ENCODE measurements around the gene RCOR2.

DNA sequence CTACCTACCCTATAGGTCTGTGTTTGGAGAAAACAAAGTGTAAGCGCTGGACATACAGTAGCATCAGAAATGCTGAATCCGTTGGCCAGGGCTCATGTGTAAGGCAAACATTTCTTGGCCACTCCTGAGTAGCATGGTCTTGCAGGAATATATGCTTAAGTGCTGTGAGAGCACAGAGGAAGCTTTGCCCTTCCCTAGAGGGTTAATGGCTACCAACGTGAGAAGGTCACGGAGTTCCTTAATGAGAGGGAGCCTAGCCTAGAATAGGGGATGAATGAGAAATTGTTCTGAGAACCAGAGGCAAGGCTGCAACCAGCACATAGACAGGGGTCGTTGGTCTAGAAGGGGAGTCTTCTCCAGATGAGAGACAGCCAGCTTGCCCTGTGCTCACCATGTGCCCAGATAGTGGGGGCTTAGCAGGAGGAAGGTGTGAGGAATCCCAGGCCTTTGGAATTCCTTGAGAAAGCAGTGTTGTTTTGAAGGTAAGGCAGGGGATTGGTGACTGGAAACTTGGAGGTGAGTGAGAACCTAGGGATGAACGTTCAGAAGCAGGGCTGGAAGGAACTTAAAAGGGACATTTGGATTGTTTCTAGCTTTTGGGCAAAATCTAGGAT, 29.5 kb downstream of the RCOR2 start:
- TF ChIP-seq EZH2 (IDR thresholded peaks at IDR 0.05): no peak
- TF ChIP-seq, protein P1, sequence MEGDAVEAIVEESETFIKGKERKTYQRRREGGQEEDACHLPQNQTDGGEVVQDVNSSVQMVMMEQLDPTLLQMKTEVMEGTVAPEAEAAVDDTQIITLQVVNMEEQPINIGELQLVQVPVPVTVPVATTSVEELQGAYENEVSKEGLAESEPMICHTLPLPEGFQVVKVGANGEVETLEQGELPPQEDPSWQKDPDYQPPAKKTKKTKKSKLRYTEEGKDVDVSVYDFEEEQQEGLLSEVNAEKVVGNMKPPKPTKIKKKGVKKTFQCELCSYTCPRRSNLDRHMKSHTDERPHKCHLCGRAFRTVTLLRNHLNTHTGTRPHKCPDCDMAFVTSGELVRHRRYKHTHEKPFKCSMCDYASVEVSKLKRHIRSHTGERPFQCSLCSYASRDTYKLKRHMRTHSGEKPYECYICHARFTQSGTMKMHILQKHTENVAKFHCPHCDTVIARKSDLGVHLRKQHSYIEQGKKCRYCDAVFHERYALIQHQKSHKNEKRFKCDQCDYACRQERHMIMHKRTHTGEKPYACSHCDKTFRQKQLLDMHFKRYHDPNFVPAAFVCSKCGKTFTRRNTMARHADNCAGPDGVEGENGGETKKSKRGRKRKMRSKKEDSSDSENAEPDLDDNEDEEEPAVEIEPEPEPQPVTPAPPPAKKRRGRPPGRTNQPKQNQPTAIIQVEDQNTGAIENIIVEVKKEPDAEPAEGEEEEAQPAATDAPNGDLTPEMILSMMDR (IDR thresholded peaks at IDR 0.05): no peak

All from neural progenitor cell (in vitro differentiated cells).